SK-N-SH (cell line): ENCODE data around the gene SYNJ2. TPM values are rescaled to one million over a fixed set of nuclear protein-coding genes. Genes with fewer than 3 reads are reported as not detected.

Source experiments
- CTCF ChIA-PET: fragments of 300-600, 350-600 bp; formaldehyde crosslinking; extraction: SDS; loops from one replicate; lab custom pipeline; 2021; lab: Yijun Ruan, JAX
- POLR2A ChIA-PET: fragments of 350-600 bp; sonication (Branson Sonifier 250); formaldehyde crosslinking; extraction: SDS; loops from one replicate; lab custom pipeline; 2020; ENCODE audit warnings: antibody characterized with exemption, inconsistent platforms; lab: Yijun Ruan, JAX
- DNase-seq: peaks from one replicate; pipeline ENCODE4 v3.0.0; 2012
- H2AFZ ChIP-seq: fragments of 200-600 bp; sonication (generic); 2 replicates; pipeline ENCODE4 v1.8.1; 2016; ENCODE audit warnings: antibody characterized with exemption, mild to moderate bottlenecking, low read depth
- H3F3A ChIP-seq: fragments of 200-600 bp; sonication (generic); replicated peaks from 2 replicates; pipeline ENCODE3; 2016; ENCODE audit warnings: antibody characterized with exemption, mild to moderate bottlenecking; ENCODE audit not compliant: insufficient read depth
- H3K27ac ChIP-seq, 2 experiments: fragments of 200-500 bp in 1 of 2; fragments of 200-600 bp in 1 of 2; sonication (Bioruptor generic) in 1 of 2; sonication (generic), shearing (Covaris generic) in 1 of 2; 2 replicates each; pipeline versions ENCODE4 v1.5.1 to v1.6.1; 2014 to 2016; ENCODE audit warnings: low read depth in 2 of 2, inconsistent platforms in 1 of 2, low read length in 1 of 2, mild to moderate bottlenecking in 1 of 2, mixed read lengths in 1 of 2
- H3K27me3 ChIP-seq: fragments of 200-600 bp; sonication (generic), shearing (Covaris generic); 2 replicates; pipeline ENCODE4 v1.6.1; 2016; ENCODE audit warnings: mixed run types; ENCODE audit not compliant: insufficient read depth
- H3K36me3 ChIP-seq, 2 experiments: fragments of 200-500 bp in 1 of 2; fragments of 200-600 bp in 1 of 2; sonication (Bioruptor generic) in 1 of 2; sonication (generic) in 1 of 2; replicated peaks in 1 of 2; 2 replicates each; pipeline versions ENCODE3 to v1.5.1; 2014 to 2016; ENCODE audit warnings: low read length in 1 of 2, mild to moderate bottlenecking in 1 of 2; ENCODE audit not compliant: insufficient read depth in 2 of 2, control insufficient read depth in 1 of 2
- H3K4me1 ChIP-seq, 2 experiments: fragments of 200-500 bp in 1 of 2; fragments of 200-600 bp in 1 of 2; sonication (Bioruptor generic) in 1 of 2; sonication (generic), shearing (Covaris generic) in 1 of 2; 2 replicates each; pipeline versions ENCODE4 v1.5.1 to v1.6.1; 2014 to 2016; ENCODE audit warnings: low read depth in 1 of 2, low read length in 1 of 2, mixed run types in 1 of 2; ENCODE audit not compliant: insufficient read depth in 2 of 2, control insufficient read depth in 1 of 2
- H3K4me2 ChIP-seq: fragments of 200-600 bp; sonication (generic), shearing (Covaris generic); 2 replicates; pipeline ENCODE4 v1.6.1; 2017; ENCODE audit warnings: mixed run types
- H3K4me3 ChIP-seq, 2 experiments: fragments of 200-500 bp in 1 of 2; fragments of 200-600 bp in 1 of 2; sonication (Bioruptor generic) in 1 of 2; sonication (generic), shearing (Covaris generic) in 1 of 2; 2 replicates each; pipeline versions ENCODE4 v1.5.1 to v1.8.1; 2014 to 2016; ENCODE audit warnings: low read depth in 2 of 2, inconsistent platforms in 1 of 2, low read length in 1 of 2, mild to moderate bottlenecking in 1 of 2, mixed read lengths in 1 of 2, moderate library complexity in 1 of 2
- H3K79me2 ChIP-seq: fragments of 200-600 bp; sonication (generic); 2 replicates; pipeline ENCODE4 v1.8.1; 2017; ENCODE audit warnings: mild to moderate bottlenecking; ENCODE audit not compliant: insufficient read depth
- H3K9ac ChIP-seq: fragments of 200-600 bp; sonication (generic); 2 replicates; pipeline ENCODE4 v1.6.1; 2017; ENCODE audit warnings: mixed run types
- H3K9me2 ChIP-seq: fragments of 200-600 bp; sonication (generic); 2 replicates; pipeline ENCODE4 v1.6.1; 2017; ENCODE audit warnings: mixed run types
- H3K9me3 ChIP-seq: fragments of 200-600 bp; sonication (generic); 2 replicates; pipeline ENCODE4 v1.6.1; 2017; ENCODE audit warnings: mixed run types, mild to moderate bottlenecking, moderate library complexity
- H4K20me1 ChIP-seq: fragments of 200-600 bp; sonication (generic); 2 replicates; pipeline ENCODE4 v1.6.1; 2017; ENCODE audit warnings: mild to moderate bottlenecking, mixed run types; ENCODE audit not compliant: insufficient read depth
- CTCF ChIP-seq: fragments of 200-600 bp; sonication (generic); IDR thresholded peaks from 2 replicates; pipeline ENCODE4 v1.6.1; 2017; ENCODE audit warnings: antibody characterized with exemption, mild to moderate bottlenecking, moderate library complexity
- EP300 ChIP-seq, 2 experiments: IDR thresholded peaks; 2 replicates each; pipeline versions ENCODE4 v1.4.0 to v1.6.1; 2012; ENCODE audit warnings: borderline replicate concordance in 1 of 2, low read depth in 1 of 2, low read length in 1 of 2
- FOXJ3 ChIP-seq: sonication (generic); formaldehyde crosslinking; IDR thresholded peaks from 2 replicates; pipeline ENCODE4 v1.5.1; 2020; ENCODE audit warnings: mild to moderate bottlenecking, missing genetic modification reagents
- JUND ChIP-seq: IDR thresholded peaks from 2 replicates; pipeline ENCODE4 v1.4.0; 2012
- NRF1 ChIP-seq: IDR thresholded peaks from 2 replicates; pipeline ENCODE4 v1.6.1; 2012; ENCODE audit warnings: low read depth, mild to moderate bottlenecking, low read length
- RAD21 ChIP-seq: IDR thresholded peaks from 2 replicates; pipeline ENCODE4 v1.6.1; 2012; ENCODE audit warnings: mild to moderate bottlenecking, low read length
- RCOR1 ChIP-seq: fragments of 150-350 bp; IDR thresholded peaks from 2 replicates; pipeline ENCODE4 v1.6.1; 2017; ENCODE audit warnings: antibody characterized with exemption, low read length
- REST ChIP-seq: IDR thresholded peaks from 2 replicates; pipeline ENCODE4 v1.6.1; 2012; ENCODE audit warnings: mild to moderate bottlenecking, low read depth, low read length, moderate library complexity
- SMC3 ChIP-seq: IDR thresholded peaks from 2 replicates; pipeline ENCODE4 v1.6.1; 2012; ENCODE audit warnings: low read depth, low read length, improper control_type of control experiment
- TCF12 ChIP-seq: IDR thresholded peaks from 2 replicates; pipeline ENCODE4 v1.4.0; 2012
- USF1 ChIP-seq: IDR thresholded peaks from 2 replicates; pipeline ENCODE4 v1.4.0; 2012; ENCODE audit warnings: low read depth, borderline replicate concordance
- ZBTB33 ChIP-seq: IDR thresholded peaks from 2 replicates; pipeline ENCODE4 v1.4.0; 2012; ENCODE audit warnings: low read depth, borderline replicate concordance
- WGBS: methylation state at CpG from one replicate; pipeline ENCODE4 v1.1.6; 2017; ENCODE audit warnings: low lambda C conversion rate; 5-methylcytosine and 5-hydroxymethylcytosine counted together
- polyA plus RNA-seq, 3 experiments: library from polyadenylated mRNA; depleted of rRNA; stranded (reverse); fragments of >200 nt; gene quantifications; 2 replicates each; pipeline ENCODE4 v1.2.3, GENCODE V29; 2012

The SYNJ2 gene
- polyA plus RNA-seq, 1 of the 3 experiments (the other 2 are of a cell fraction), result 40.0 TPM

- WGBS, result 26% methylated on average over 16 of the region's 16 CpGs
- peak overlapping the region in 1 of 2 experiments; percentile 76; a peak in 2 of 4 replicates for H3K27ac ChIP-seq
- H3K9ac ChIP-seq, result no peak overlapping the region
- H3K4me2 ChIP-seq, result no peak overlapping the region
- peaks cover 11 to 30% of the 10 kb centered on the region in 2 experiments; a peak in 3 of 4 replicates for H3K4me1 ChIP-seq
- no peaks in the 10 kb centered on the region for H3K27me3 ChIP-seq
- TF ChIP-seq CTCF (peak; percentile 86), RCOR1 (0 out of 2 replicates have a peak, but pooled peaks have one; percentile 8), EP300 (IDR thresholded peaks at IDR 0.05; ENCODE audit: borderline replicate concordance in 1 of 2, low read depth in 1 of 2, low read length in 1 of 2) (no peak), ZBTB33 (no peak), RAD21 (peak; percentile 92), JUND (no peak), REST (no peak), USF1 (no peak), FOXJ3 (CRISPR knock-in tag) (no peak), TCF12 (no peak), SMC3 (peak; percentile 81), NRF1 (no peak)
- no peaks in the 10 kb centered on the region for H4K20me1 ChIP-seq
- DNase-seq, result peak; percentile 83
- H3K9me2 ChIP-seq, result no peaks in the 10 kb centered on the region
- peaks cover 18 to 53% of the 10 kb centered on the region in 2 experiments for H3K36me3 ChIP-seq
- no peaks in the 10 kb centered on the region for H3K9me3 ChIP-seq
- H3K79me2 ChIP-seq, result peaks cover under 1% of the 10 kb centered on the region; the same call in 1 of the 2 replicates
- no peak overlapping the region for H2AFZ ChIP-seq
- ChIA-PET CTCF (interaction anchor here (0.6 to 5.8 kb wide), 73 partner anchors 9 to 585 kb away, joined by 3 to 69 read pairs (median 4); partner anchors contain the start of gene SYNJ2), POLR2A (no interaction called here)
- H3K4me3 ChIP-seq, result peak overlapping the region in 1 of 2 experiments; percentile 14; a peak in 1 of 4 replicates
- peaks cover 26% of the 10 kb centered on the region for H3F3A ChIP-seq
These were observed 90.5 kb downstream of the SYNJ2 start for GRCh38 chr6:158072083-158072721.
